Calu3 (cell line): ENCODE data around the gene LEMD2. TPM values are rescaled to one million over a fixed set of nuclear protein-coding genes. Genes with fewer than 3 reads are reported as not detected.

Experiments
- BruUV-seq: library from RNA; stranded (reverse); fragments of 400-500 nt; replicated peaks from 2 replicates; lab custom pipeline; 2021; lab: Mats Ljungman, UMichigan
- CTCF ChIA-PET: fragments of 300-600 bp; sonication (Branson Sonifier 250); formaldehyde crosslinking; loops from one replicate; lab custom pipeline; 2022; ENCODE audit warnings: antibody characterized with exemption; lab: Charles Lee
- DNase-seq: peaks from one replicate; pipeline ENCODE4 v3.0.0; 2022
- H3K27ac Mint-ChIP-seq: one replicate; pipeline ENCODE4 v1.8.0; 2022; ENCODE audit warnings: mixed read lengths; ENCODE audit not compliant: unreplicated experiment
- H3K27me3 Mint-ChIP-seq: one replicate; pipeline ENCODE4 v1.8.0; 2022; ENCODE audit warnings: mixed read lengths; ENCODE audit not compliant: unreplicated experiment
- H3K36me3 Mint-ChIP-seq: one replicate; pipeline ENCODE4 v1.8.0; 2022; ENCODE audit warnings: mild to moderate bottlenecking, moderate library complexity, mixed read lengths; ENCODE audit not compliant: insufficient read depth, unreplicated experiment
- H3K4me1 Mint-ChIP-seq: one replicate; pipeline ENCODE4 v1.8.0; 2022; ENCODE audit warnings: mild to moderate bottlenecking, low read depth, mixed read lengths; ENCODE audit not compliant: unreplicated experiment
- H3K4me3 Mint-ChIP-seq: one replicate; pipeline ENCODE4 v1.8.0; 2022; ENCODE audit warnings: mild to moderate bottlenecking, low read depth, moderate library complexity, mixed read lengths; ENCODE audit not compliant: unreplicated experiment
- H3K9me3 Mint-ChIP-seq: one replicate; pipeline ENCODE4 v1.8.0; 2022; ENCODE audit warnings: low read depth, mixed read lengths; ENCODE audit not compliant: unreplicated experiment
- CTCF ChIP-seq: fragments of 200-600 bp; IDR thresholded peaks from one replicate; pipeline ENCODE4 v1.8.0; 2022; ENCODE audit warnings: antibody characterized with exemption; ENCODE audit not compliant: unreplicated experiment
- intact Hi-C: fragments of 100-400 bp; cut with micrococcal nuclease; formaldehyde crosslinking; loops from one replicate; pipeline ENCODE4 v1.10.0; 2022; ENCODE audit not compliant: unreplicated experiment
- total RNA-seq: library from RNA; stranded (reverse); gene quantifications from 2 replicates; pipeline ENCODE4 v1.2.3, GENCODE V29; 2022

LEMD2 gene
- total RNA-seq, 1 experiment from 2014 or later, result 126 TPM

- no TSS peak for BruUV-seq
- no peak for TF ChIP-seq CTCF
- CTCF ChIA-PET, result interaction anchor here (0.5 to 1.0 kb wide), 2 partner anchors 39 to 1602 kb away, joined by 3 to 6 read pairs; no protein-coding TSS in a partner anchor
- Mint-ChIP-seq H3K4me1 (peaks cover 5% of the 10 kb centered on the region), H3K9me3 (no peaks in the 10 kb centered on the region), H3K4me3 (no peak overlapping the region), H3K27ac (no peak overlapping the region), H3K36me3 (no peaks in the 10 kb centered on the region), H3K27me3 (peaks cover 38% of the 10 kb centered on the region)
- intact Hi-C loops, result no loop called here
- DNase-seq, result no peak
These were observed 38.5 kb downstream of the LEMD2 start for GRCh38 chr6:33750244-33750991.

GRCh38 chr6:33749401-33749800, 39.5 kb downstream of the LEMD2 start:
- no peak overlapping the region for H3K27ac Mint-ChIP-seq
- H3K9me3 Mint-ChIP-seq, result no peaks in the 10 kb centered on the region
- peaks cover 38% of the 10 kb centered on the region for H3K27me3 Mint-ChIP-seq
- BruUV-seq, result no TSS peak
- H3K36me3 Mint-ChIP-seq, result no peaks in the 10 kb centered on the region
- H3K4me1 Mint-ChIP-seq, result peaks cover 10% of the 10 kb centered on the region
- no peak overlapping the region for H3K4me3 Mint-ChIP-seq
- no peak for TF ChIP-seq CTCF
- DNase-seq, result no peak
- CTCF ChIA-PET, result interaction anchor here (0.5 to 1.3 kb wide), 3 partner anchors 12 to 1603 kb away, joined by 3 to 6 read pairs (median 5); no protein-coding TSS in a partner anchor
- intact Hi-C loops, result no loop called here

GRCh38 chr6:33748841-33749240, 40.1 kb downstream of the LEMD2 start:
- no peak for TF ChIP-seq CTCF
- no peak for DNase-seq
- Mint-ChIP-seq H3K36me3 (no peaks in the 10 kb centered on the region), H3K27ac (no peak overlapping the region), H3K9me3 (no peaks in the 10 kb centered on the region), H3K4me3 (no peak overlapping the region), H3K4me1 (peaks cover 15% of the 10 kb centered on the region), H3K27me3 (peaks cover 38% of the 10 kb centered on the region)
- BruUV-seq, result no TSS peak
- intact Hi-C loops, result no loop called here
- CTCF ChIA-PET, result interaction anchor here (1.3 kb wide), 1 partner anchor 12 kb away, joined by 5 read pairs; no protein-coding TSS in a partner anchor

GRCh38 chr6:33747823-33748222, 41.1 kb downstream of the LEMD2 start:
- H3K27ac Mint-ChIP-seq, result no peak overlapping the region
- peaks cover 25% of the 10 kb centered on the region for H3K4me1 Mint-ChIP-seq
- TF ChIP-seq CTCF, result no peak
- BruUV-seq, result no TSS peak
- no peaks in the 10 kb centered on the region for H3K36me3 Mint-ChIP-seq
- CTCF ChIA-PET, result interaction anchor here (0.9 to 2.7 kb wide), 2 partner anchors 37 to 673 kb away, joined by 4 to 11 read pairs; partner anchors contain the start of gene UQCC2
- H3K27me3 Mint-ChIP-seq, result peaks cover 38% of the 10 kb centered on the region
- H3K9me3 Mint-ChIP-seq, result no peaks in the 10 kb centered on the region
- DNase-seq, result no peak
- intact Hi-C loops, result no loop called here
- no peak overlapping the region for H3K4me3 Mint-ChIP-seq
